ENCODE data around the gene AAK1. TPM values are rescaled to one million over a fixed set of nuclear protein-coding genes. Genes with fewer than 3 reads are reported as not detected.

Gene AAK1
- total and polyA plus RNA-seq, 2 donors (not counting 3 experiments of a cell fraction or from before 2014, with no cell fraction given): 31.0 to 127 TPM

DNA sequence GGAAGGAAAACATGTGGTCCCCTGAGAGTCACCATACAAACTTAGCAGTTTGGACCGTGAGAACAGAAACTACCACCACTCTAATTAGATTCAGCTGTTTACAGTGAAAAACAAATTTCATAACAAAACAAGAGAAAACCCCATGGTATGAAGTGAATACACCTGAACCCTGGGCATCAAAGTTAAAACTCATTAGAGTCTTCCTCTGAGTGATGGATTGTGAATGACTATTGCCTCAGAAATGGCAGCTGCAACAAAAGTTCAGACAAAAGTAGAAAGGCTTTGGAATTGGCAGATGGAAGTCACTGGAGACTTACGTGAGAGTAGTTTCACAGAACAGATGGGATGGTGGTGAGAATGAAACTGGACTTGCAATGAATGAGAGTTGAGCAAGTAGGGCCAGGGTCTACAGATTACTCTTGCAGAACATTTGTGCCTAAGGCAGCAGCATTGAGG, 98.0 kb downstream of the AAK1 start:
- DNase-seq (ENCODE audit: low read depth, low spot score) (no peak), FAIRE-seq (no peak)
- Histone ChIP-seq H3K4me2 (ENCODE audit: insufficient read depth, low read length) (no peak overlapping the region), H3K27me3 (ENCODE audit: control insufficient read depth in 2 of 2, insufficient read depth in 2 of 2, low read length in 2 of 2) (no peaks in the 10 kb centered on the region), H3K9me3 (replicated peaks; ENCODE audit: control insufficient read depth, insufficient read depth, low read length) (no peaks in the 10 kb centered on the region), H3K36me3 (ENCODE audit: control insufficient read depth in 2 of 2, extremely low read depth in 1 of 2, insufficient read depth in 2 of 2, low read length in 2 of 2) (peaks cover 5 to 10% of the 10 kb centered on the region in 2 experiments), H3K4me3 (replicated peaks in 1 of 3; ENCODE audit: insufficient read depth in 1 of 3, low read depth in 1 of 3, low read length in 3 of 3) (no peak overlapping the region), H2AFZ (ENCODE audit: low read depth, low read length) (no peak overlapping the region), H3K27ac (ENCODE audit: insufficient read depth, low read depth, low read length) (no peak overlapping the region), H3K9me1 (replicated peaks; ENCODE audit: control insufficient read depth, extremely low read depth, insufficient read depth, low read length) (no peaks in the 10 kb centered on the region), H3K4me1 (ENCODE audit: control insufficient read depth, extremely low read depth, insufficient read depth, low read length) (peaks cover 16% of the 10 kb centered on the region), H3K9ac (replicated peaks; ENCODE audit: extremely low read depth, insufficient read depth, low read length) (no peak overlapping the region), H3K79me2 (ENCODE audit: control insufficient read depth, insufficient read depth, low read length) (peaks cover 28% of the 10 kb centered on the region), H4K20me1 (replicated peaks; ENCODE audit: control insufficient read depth, extremely low read depth, insufficient read depth, low read length) (no peaks in the 10 kb centered on the region)
- no TSS peak for BruUV-seq (replicated peaks)
- intact Hi-C loops (cut with micrococcal nuclease) (no loop called here), dilution Hi-C loops (cut with MboI; ENCODE audit: extremely low pct_ligation_motif_present, low sequenced_read_pairs) (no loop called here)
- TF ChIP-seq POLR2AphosphoS5 (IDR thresholded peaks at IDR 0.05; ENCODE audit: insufficient read depth, low read depth, low read length) (no peak), GATA2 (IDR thresholded peaks at IDR 0.05; ENCODE audit: insufficient read depth, insufficient read length, low read depth, low read length) (no peak), MYC (IDR thresholded peaks at IDR 0.05; ENCODE audit: low read depth, low read length) (no peak), FOS (IDR thresholded peaks at IDR 0.05; ENCODE audit: borderline replicate concordance, insufficient read depth, low read length) (no peak), EZH2 (IDR thresholded peaks at IDR 0.05; ENCODE audit: borderline replicate concordance, low read depth, low read length, severe bottlenecking) (no peak), MAX (IDR thresholded peaks at IDR 0.05; ENCODE audit: insufficient read depth, insufficient read length) (no peak), POLR2A (IDR thresholded peaks at IDR 0.05; ENCODE audit: low read depth, low read length) (no peak), JUN (IDR thresholded peaks at IDR 0.05; ENCODE audit: borderline replicate concordance, insufficient read depth, insufficient read length, low read depth) (no peak)
- TF ChIP-seq, protein P1, sequence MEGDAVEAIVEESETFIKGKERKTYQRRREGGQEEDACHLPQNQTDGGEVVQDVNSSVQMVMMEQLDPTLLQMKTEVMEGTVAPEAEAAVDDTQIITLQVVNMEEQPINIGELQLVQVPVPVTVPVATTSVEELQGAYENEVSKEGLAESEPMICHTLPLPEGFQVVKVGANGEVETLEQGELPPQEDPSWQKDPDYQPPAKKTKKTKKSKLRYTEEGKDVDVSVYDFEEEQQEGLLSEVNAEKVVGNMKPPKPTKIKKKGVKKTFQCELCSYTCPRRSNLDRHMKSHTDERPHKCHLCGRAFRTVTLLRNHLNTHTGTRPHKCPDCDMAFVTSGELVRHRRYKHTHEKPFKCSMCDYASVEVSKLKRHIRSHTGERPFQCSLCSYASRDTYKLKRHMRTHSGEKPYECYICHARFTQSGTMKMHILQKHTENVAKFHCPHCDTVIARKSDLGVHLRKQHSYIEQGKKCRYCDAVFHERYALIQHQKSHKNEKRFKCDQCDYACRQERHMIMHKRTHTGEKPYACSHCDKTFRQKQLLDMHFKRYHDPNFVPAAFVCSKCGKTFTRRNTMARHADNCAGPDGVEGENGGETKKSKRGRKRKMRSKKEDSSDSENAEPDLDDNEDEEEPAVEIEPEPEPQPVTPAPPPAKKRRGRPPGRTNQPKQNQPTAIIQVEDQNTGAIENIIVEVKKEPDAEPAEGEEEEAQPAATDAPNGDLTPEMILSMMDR (IDR thresholded peaks at IDR 0.05; ENCODE audit: extremely low read depth in 1 of 2, insufficient read depth in 1 of 2, low read depth in 1 of 2, low read length in 2 of 2): no peak
- ChIA-PET POLR2A (no interaction called here), CTCF (interaction anchor here (1.1 kb wide), 1 partner anchor 20 kb away, joined by 5 read pairs; no protein-coding TSS in a partner anchor)

All from endothelial cell of umbilical vein (primary cell).